A673 (cell line): ENCODE measurements around the gene MLANA. TPM values are rescaled to one million over a fixed set of nuclear protein-coding genes. Genes with fewer than 3 reads are reported as not detected.

ENCODE experiments used
- BruUV-seq: library from RNA; stranded (reverse); fragments of 400-500 nt; replicated peaks from 2 replicates; lab custom pipeline; 2021; lab: Mats Ljungman, UMichigan
- CTCF ChIA-PET: fragments of 300-600 bp; sonication (Branson Sonifier 250); formaldehyde crosslinking; loops from one replicate; lab custom pipeline; 2022; ENCODE audit warnings: antibody characterized with exemption; lab: Charles Lee
- POLR2A ChIA-PET: fragments of 300-600 bp; sonication (Branson Sonifier 250); formaldehyde crosslinking; loops from one replicate; lab custom pipeline; 2022; ENCODE audit warnings: antibody characterized with exemption; ENCODE audit not compliant: low non-redundant PET; lab: Charles Lee
- DNase-seq: peaks from one replicate; pipeline ENCODE4 v3.0.0-alpha.2; 2015; ENCODE audit warnings: low spot score
- H3K27ac ChIP-seq: fragments of 200-600 bp; sonication (generic); 2 replicates; pipeline ENCODE4 v1.5.1; 2016; ENCODE audit warnings: mixed run types, low read depth, mild to moderate bottlenecking, mixed read lengths, antibody characterized with exemption, low read length; ENCODE audit not compliant: poor library complexity, severe bottlenecking
- H3K27me3 ChIP-seq: fragments of 200-600 bp; sonication (generic); replicated peaks from 2 replicates; pipeline ENCODE4 v1.6.1; 2017; ENCODE audit warnings: mixed run types, low read depth, mild to moderate bottlenecking, mixed read lengths, antibody characterized with exemption, low read length; ENCODE audit not compliant: insufficient read depth, poor library complexity
- H3K36me3 ChIP-seq: fragments of 200-600 bp; sonication (generic); 2 replicates; pipeline ENCODE4 v1.6.1; 2016; ENCODE audit warnings: mixed run types, mild to moderate bottlenecking, mixed read lengths, antibody characterized with exemption, low read length; ENCODE audit not compliant: insufficient read depth, poor library complexity, severe bottlenecking
- H3K4me1 ChIP-seq: fragments of 200-600 bp; sonication (generic); 2 replicates; pipeline ENCODE4 v1.6.1; 2017; ENCODE audit warnings: mixed run types, mild to moderate bottlenecking, mixed read lengths, antibody characterized with exemption, low read length; ENCODE audit not compliant: insufficient read depth, poor library complexity, severe bottlenecking
- H3K4me3 ChIP-seq: fragments of 200-600 bp; sonication (generic); 2 replicates; pipeline ENCODE4 v1.5.1; 2016; ENCODE audit warnings: low read depth, mixed run types, mild to moderate bottlenecking, mixed read lengths, low read length; ENCODE audit not compliant: poor library complexity, severe bottlenecking
- H3K9me3 ChIP-seq: fragments of 200-600 bp; sonication (generic); 2 replicates; pipeline ENCODE4 v1.6.1; 2016; ENCODE audit warnings: mixed run types, low read depth, mild to moderate bottlenecking, mixed read lengths, antibody characterized with exemption, low read length; ENCODE audit not compliant: poor library complexity, severe bottlenecking
- EZH2 ChIP-seq: fragments of 200-600 bp; sonication (generic); IDR thresholded peaks from 2 replicates; pipeline ENCODE4 v1.6.1; 2017; ENCODE audit warnings: borderline replicate concordance, low read depth, mild to moderate bottlenecking, mixed read lengths, antibody characterized with exemption, low read length; ENCODE audit not compliant: poor library complexity, severe bottlenecking
- intact Hi-C: fragments of 100-400 bp; cut with micrococcal nuclease; formaldehyde crosslinking; loops from one replicate; pipeline ENCODE4 v1.10.0; 2022; ENCODE audit not compliant: unreplicated experiment
- total RNA-seq: library from RNA; stranded (reverse); gene quantifications from 2 replicates; pipeline ENCODE4 v1.2.3, GENCODE V29; 2021
- TF ChIP-seq, protein P1 (sequence below): fragments of 300-800, 200-600 bp; sonication (generic); conservative IDR thresholded peaks from 2 replicates; pipeline ENCODE4 v1.5.1; 2017; ENCODE audit warnings: low read depth, mild to moderate bottlenecking, antibody characterized with exemption, low read length, moderate library complexity, mixed read lengths

MLANA gene
- total RNA-seq, 1 experiment from 2014 or later = not detected

DNA sequence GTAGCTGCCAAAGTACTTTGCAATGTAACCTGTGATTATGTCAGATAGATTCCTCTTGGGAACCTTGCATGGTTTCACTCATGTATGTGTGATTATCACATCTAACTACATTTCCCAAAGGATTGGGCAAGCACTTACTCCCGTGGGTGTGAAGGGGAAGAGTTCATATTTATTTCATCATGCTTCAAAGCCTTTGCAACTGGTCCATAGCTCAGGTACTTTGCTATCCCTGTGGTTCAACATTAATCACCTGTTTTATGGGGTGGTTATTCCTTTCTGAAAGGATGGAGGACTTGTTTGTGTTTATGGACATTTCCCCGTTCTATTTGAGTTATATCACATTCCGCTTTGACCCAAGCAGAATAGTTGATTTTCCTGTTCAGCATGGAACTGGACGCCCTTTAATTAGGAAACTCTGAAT, 44.2 kb upstream of the MLANA start:
- ChIA-PET CTCF (no interaction called here), POLR2A (no interaction called here)
- DNase-seq = no peak
- H3K36me3 ChIP-seq = no peaks in the 10 kb centered on the region
- H3K27me3 ChIP-seq = no peaks in the 10 kb centered on the region
- no peak overlapping the region for H3K27ac ChIP-seq
- H3K9me3 ChIP-seq = no peaks in the 10 kb centered on the region
- intact Hi-C loops = no loop called here
- no TSS peak for BruUV-seq
- no peak for TF ChIP-seq EZH2
- TF ChIP-seq, protein P1, sequence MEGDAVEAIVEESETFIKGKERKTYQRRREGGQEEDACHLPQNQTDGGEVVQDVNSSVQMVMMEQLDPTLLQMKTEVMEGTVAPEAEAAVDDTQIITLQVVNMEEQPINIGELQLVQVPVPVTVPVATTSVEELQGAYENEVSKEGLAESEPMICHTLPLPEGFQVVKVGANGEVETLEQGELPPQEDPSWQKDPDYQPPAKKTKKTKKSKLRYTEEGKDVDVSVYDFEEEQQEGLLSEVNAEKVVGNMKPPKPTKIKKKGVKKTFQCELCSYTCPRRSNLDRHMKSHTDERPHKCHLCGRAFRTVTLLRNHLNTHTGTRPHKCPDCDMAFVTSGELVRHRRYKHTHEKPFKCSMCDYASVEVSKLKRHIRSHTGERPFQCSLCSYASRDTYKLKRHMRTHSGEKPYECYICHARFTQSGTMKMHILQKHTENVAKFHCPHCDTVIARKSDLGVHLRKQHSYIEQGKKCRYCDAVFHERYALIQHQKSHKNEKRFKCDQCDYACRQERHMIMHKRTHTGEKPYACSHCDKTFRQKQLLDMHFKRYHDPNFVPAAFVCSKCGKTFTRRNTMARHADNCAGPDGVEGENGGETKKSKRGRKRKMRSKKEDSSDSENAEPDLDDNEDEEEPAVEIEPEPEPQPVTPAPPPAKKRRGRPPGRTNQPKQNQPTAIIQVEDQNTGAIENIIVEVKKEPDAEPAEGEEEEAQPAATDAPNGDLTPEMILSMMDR = no peak
- peaks cover 12% of the 10 kb centered on the region for H3K4me1 ChIP-seq
- no peak overlapping the region for H3K4me3 ChIP-seq

DNA sequence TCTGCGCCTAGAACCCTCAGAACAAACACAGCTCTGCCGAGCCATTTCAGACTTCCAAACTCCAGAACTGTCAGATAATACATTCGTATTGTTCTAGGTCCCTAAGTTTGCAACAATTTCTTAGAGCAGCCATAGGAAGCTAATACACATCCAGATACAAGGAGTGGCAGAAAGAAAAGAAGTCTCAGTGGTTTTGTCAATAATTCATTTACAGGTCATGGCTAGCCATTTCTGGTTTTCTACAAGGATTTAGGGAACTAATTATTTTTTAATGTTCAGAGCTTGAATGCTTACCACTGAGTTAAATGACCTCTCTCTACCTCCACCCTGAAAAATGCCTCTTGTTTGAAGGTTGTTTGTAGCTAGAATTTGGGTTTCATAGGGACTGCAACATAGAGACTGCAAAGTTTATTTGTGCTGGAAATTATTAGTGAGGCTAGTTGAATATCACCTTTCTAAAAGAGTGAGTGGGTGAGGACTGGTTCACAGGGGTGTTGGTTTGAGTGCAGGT, 42.3 kb upstream of the MLANA start:
- no TSS peak for BruUV-seq
- TF ChIP-seq EZH2 = no peak
- TF ChIP-seq, protein P1 = no peak
- intact Hi-C loops = no loop called here
- Histone ChIP-seq H3K4me3 (no peak overlapping the region), H3K36me3 (no peaks in the 10 kb centered on the region), H3K9me3 (no peaks in the 10 kb centered on the region), H3K4me1 (peaks cover 9% of the 10 kb centered on the region), H3K27me3 (no peaks in the 10 kb centered on the region), H3K27ac (no peak overlapping the region)
- no peak for DNase-seq
- ChIA-PET POLR2A (no interaction called here), CTCF (no interaction called here)

DNA sequence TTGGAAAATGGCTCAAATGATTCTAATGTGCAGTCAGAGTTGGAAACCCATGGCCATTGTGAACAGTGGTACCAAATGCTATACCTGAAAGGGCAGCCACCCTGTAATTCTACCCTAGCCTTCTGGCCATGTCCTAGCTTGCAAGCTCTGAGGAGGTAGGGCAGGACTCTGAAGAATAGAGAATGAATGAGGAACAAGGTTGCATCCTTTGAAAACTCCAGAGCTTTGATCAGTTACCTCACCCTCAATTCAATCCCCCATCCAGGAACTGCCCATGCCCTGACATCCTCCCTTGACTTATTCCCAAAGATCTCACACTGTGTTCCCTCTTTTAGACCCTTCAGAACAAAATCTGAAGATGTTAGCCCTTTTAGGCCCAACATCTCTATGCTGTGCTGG, 40.0 kb upstream of the MLANA start:
- TF ChIP-seq, protein P1 = no peak
- TF ChIP-seq EZH2 = no peak
- ChIA-PET POLR2A (no interaction called here), CTCF (no interaction called here)
- H3K4me1 ChIP-seq = no peaks in the 10 kb centered on the region
- intact Hi-C loops = no loop called here
- no peak for DNase-seq
- H3K36me3 ChIP-seq = no peaks in the 10 kb centered on the region
- H3K4me3 ChIP-seq = no peak overlapping the region
- H3K27ac ChIP-seq = no peak overlapping the region
- BruUV-seq = no TSS peak
- no peaks in the 10 kb centered on the region for H3K27me3 ChIP-seq
- no peaks in the 10 kb centered on the region for H3K9me3 ChIP-seq
